ENCODE results near the gene DGCR8.

Gene DGCR8

DNA sequence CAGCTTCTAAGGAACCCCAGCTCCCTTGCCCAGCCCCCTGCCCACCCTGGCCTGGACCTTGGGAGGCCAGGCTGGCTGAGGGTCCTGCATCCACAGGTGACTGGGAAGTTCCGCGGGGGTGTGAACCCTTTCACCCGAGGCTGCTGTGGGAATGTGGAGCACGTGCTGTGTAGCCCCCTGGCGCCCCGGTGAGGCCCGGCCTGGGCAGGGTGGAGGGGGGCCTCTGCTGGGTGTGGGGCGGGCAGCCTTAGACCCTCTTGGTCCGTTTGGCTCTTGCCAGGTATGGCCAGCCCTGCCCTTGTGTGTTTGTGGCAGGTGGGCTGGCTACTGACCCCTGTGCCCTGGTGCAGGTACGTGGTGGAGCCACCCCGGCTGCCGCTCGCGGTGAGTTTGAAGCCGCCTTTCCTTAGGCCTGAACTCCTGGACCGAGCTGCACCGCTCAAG is 60.5 kb downstream of the DGCR8 start:
- no peak for DNase-seq

DNA sequence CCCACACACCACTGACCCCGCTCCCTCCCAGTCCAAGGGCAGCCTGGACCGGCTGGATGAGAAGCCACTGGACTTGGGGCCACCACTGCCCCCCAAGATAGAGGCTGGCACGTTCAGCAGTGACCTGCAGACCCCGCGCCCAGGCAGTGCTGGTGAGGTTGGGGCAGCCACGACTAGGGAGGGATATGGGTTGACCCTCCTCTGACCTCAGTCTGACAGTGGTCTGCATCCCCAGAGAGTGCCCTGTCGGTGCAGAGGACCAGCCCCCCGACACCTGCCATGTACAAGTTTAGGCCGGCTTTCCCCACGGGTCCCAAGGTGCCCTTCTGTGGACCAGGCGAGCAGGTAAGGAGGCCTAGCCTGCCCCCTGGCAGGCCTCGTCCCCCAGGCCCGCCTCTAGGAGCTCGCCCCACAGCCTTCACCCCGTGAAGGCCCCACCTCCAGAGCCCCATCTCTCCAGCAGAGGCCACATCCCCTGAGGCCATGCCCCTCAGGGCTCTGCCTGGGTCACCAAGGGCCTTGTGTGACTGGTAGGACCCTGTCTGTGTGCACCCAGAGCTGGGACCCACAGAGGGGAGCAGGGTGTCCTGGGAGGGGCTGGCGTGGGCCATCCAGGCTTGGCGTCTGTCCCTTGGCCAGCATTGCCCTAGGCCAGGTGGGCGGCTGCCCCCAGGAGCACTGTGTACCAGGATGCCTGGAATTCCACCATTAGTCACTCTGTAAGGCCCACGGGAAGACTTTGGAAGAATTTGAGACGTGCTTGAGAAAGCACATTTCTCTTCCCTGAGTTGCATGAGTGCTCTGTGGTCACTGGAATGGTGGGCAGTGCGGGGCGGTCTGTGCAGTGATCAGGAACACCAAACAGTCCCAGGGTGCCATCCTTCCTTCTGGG is 61.4 kb downstream of the DGCR8 start:
- DNase-seq: no peak

DNA sequence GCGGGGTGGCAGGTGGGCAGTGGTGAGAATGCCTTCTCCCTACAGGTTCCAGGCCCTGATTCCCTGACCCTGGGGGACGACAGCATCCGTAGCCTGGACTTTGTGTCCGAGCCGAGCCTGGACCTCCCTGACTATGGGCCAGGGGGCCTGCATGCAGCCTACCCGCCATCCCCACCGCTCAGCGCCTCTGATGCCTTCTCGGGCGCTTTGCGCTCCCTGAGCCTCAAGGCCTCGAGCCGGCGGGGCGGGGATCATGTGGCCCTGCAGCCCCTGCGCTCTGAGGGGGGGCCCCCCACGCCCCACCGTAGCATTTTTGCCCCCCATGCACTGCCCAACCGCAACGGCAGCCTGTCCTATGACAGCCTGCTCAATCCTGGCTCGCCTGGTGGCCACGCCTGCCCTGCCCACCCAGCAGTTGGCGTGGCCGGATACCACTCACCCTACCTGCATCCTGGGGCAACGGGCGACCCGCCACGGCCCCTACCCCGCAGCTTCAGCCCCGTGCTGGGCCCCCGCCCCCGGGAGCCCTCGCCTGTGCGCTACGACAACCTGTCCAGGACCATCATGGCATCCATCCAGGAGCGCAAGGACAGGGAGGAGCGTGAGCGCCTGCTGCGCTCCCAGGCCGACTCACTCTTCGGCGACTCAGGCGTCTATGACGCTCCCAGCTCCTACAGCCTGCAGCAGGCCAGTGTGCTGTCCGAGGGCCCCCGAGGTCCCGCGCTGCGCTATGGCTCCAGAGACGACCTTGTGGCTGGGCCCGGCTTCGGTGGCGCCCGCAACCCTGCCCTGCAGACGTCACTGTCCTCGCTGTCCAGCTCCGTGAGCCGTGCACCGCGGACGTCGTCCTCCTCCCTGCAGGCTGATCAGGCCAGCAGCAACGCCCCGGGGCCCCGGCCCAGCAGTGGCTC is 62.9 kb downstream of the DGCR8 start:
- no peak for DNase-seq

DNA sequence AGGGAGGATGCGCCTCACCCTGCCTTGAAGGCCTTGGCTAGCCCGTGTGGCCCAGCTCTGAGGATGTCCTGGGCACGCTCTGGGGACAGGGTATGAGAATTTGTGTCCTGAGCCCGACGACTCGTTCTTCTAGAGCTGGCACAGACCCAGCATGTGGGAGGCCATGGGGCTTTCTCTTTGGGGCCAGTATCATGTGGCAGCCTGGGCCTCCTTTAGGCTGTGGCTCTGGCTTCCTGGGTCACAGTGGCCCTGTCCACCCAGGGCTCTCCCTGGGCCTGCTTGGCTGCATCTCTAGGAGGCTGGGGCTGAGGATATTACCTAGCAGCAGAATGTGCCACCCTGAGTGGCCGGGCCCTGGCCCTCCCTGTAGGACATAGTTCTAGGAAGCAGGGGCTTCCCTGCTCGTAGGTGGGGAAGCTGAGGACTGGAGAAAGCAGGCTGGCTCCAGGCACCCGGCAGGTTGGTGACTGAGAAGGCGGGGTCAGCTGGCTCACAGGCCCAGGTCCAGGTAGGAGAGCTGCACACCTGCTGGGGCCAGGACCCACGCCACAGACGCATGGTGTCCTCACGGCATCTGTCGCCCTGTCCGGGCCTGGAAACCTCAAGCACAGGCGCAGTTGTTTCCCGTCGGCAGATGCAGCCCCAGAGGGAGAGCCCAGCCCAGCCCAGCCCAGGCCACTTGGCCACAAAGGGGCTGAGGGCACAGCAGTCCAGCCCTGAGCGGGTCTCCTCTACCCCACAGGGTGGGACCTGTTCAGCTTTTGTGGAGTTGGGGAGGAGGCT is 64.0 kb downstream of the DGCR8 start:
- DNase-seq: no peak

DNA sequence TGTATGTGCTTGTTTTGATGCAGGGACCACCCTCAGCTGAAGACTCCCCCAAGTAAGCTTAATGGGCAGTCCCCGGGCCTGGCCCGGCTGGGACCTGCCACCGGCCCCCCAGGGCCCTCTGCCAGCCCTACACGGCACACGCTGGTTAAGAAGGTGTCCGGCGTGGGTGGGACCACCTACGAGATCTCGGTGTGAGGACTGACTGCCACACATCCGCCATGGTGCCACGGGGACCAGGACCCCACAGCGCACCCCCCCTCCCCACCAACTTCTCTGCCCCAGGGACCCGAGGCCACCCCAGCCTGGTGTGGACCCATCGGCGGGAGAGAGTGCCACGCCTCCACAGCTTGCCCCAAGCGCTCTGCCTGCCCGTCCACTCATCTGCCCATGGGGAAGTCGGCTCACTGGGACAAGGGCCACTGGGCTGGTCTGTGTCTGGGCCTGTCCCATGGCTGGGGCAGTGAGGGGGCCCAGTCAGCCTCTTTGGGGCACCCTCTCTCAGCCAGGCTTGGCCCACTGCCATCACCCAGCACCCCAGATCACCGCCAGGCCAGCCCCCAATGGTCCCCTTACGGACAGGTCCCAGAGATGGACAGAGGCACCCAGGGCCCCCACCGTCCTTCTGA is 65.3 kb downstream of the DGCR8 start:
- no peak for DNase-seq

DNA sequence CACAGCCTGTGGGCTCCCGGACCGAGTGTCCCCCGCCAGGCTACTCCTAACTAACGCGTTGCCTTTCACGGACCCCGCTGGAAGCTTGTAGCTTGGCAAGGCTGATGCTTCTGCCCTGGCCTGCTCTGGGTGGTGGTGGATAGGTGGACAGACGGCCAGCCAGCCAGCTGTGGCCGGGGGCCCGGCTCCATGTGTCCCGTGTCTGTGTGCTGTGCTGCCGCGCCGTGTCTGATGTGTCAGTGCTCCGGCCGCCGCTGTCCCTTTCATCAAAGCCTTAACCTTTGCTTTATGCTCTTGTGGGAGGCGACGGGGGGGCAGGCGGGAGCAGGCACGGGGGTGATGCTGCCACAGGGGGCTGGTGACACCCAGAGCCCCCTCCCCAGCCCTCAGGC is 65.8 kb downstream of the DGCR8 start:
- no peak for DNase-seq

DNA sequence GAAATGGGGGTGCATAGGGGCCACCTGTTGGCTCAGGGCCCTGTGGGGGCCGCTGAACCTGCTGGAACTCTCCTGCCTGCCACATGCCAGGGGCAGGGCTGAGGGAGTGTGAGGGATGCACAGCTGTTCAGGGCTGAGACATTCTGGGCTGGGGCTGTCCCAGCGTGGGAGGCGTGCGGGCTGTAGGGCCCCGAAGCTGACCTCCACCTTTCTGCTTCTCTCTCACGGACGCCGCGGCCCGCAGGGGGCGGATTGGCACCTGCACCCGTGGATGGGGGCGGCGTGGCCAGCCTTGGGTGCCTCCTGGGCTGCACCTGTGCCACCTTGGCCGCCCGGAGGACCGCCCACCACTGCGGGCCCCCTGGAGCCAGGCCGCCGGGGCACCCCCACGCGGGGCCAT is 66.7 kb downstream of the DGCR8 start:
- DNase-seq: no peak

DNA sequence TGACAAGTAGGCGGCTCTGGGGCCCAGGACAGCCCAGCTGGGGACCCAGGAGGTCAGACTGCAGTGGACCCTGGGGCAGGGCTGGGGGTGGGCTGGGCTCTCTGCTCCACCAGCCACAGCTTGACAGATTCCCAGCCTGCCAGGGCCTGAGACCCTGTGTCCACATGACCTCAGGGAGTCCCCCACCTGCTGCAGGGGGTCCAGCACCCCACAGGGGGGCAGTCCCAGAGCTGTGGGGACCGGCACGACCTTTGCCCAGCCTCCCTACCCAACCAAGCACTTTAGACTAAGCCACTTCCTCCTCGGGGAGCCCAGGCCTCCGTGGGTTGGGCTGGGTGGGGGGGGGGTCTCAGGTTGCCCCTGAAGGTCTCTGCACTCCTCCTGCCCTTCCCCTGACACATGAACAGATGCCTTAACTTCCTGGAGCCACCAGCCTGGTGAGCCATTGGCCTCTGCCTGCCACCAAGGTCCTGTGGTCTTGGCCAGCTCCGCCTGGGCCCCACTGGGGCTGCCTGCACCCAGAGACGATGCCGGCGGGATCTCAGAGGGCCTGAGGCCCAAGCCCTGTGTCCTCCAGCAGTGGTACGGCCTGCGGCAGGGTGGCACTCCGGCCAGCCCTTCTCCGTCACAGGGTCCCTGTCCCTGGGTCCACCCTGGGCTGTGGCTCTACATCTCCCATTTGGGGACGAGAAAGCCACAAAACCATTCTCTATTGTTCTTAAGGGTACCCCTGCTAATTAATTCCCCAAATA is 67.4 kb downstream of the DGCR8 start:
- DNase-seq: no peak

DNA sequence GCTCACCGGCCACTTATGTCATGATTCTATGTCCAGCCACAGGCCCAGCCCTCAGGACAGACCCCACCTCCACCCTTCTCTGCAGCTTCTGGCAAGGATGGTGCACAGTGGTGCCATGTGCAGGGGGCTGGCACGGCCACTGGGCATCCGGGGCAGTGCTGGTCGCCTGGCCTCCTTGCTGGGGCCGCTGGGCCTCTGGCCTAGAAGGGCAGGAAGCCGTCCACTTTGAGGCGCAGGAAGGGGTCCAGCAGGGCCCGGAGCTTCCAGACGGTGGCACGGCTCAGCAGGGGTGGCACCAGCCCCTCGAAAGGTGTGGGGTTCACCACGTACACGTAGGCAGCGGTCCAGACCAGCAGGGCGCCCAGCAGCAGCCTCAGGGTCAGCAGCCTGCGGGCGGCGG is 68.4 kb downstream of the DGCR8 start:
- DNase-seq: no peak

DNA sequence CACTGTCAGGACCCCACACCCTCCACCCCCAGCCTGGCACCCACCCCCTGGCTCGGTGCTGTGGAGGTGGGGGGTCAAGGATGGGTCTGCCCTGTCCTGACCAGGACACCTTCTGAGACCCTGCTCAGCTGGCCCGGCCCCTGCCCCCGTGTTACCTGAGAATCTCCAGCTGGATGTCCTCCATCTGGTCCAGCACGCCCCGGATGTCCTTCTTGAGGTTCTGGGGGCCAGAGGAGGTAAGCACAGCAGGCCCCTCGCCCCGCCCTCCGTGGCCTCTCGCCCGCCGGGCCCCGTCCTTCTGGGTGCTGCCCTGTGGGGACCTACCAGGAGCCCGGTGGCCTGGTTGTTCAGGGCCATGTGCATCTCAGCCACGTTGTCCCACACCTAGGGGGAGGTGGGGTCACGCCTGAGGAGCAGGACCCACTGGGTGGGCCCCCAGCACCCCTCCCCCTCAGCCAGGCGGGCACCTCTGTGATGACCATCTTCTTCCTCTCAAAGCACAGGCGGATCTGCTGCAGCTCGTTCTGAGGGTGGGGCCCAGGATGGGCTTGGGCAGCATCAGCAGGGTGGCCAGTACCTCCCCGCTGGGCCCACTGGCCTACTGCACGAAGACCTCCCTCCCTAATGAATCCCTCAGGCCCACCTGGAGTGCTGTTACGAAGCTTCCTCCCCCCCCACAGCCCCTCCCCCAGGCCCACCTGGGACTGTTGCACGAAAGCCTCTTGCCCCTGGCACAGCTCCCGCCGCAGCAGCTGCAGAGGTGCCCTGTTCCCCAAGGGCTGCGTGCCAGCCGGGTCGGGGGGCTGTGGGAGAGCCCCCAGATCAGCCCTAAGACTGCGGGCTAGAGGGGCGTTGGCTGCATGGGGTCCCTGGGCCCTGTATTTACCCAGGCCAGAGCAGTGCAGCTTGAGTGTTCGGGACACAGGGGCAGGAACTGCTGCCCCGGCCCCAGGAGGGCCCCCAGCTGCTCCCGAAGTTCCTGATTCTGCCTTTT is 69.5 kb downstream of the DGCR8 start:
- no peak for DNase-seq

DNA sequence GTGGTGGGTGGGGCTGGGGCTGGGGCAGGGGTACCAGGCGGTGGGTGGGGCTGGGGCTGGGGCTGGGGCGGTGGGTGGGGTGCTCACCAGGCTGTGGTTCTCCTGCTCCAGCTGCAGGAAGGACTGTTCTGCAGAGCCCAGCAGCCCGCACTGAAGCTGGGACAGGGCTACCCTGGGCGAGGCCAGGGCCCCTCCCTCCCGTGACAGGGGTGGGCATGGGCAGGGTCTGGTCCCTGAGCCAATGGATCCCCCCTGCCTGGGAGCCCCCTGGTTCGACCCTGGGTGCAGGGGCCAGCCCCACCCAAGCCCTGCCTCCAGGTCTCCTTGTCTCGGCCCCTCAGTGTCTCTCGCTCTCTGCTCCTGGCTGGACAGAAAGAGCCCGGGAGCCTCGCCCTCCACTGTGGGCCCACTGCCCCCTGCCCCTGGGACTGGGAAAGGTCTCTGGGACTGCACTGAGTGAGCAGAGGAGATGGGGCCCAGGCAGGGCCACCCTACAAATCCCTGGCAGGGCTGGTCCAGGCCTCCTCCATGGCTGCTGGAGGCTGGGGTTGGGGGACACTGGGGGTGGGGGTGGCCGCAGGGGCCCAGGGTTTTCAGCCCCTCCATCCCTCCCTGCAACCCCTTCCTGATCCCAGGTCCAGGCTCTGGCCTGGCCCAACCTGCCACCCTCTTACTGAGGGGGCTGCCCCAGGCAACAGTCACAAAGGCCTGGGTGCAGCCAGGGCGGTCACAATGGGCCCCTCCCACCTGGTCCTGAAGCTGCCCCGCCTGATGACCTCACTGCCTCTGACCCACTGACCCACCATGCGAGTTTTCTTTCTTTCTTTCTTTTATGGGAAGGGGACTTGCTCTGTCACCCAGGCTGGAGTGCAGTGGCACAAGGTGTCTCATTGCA is 70.6 kb downstream of the DGCR8 start, which contains the start of gene CCDC188:
Gene CCDC188, minus strand, starts transcription at position 675 of the 895 bp plus-strand sequence. Its CDS starts 69 bp downstream, at position 606.
- DNase-seq: no peak

DNA sequence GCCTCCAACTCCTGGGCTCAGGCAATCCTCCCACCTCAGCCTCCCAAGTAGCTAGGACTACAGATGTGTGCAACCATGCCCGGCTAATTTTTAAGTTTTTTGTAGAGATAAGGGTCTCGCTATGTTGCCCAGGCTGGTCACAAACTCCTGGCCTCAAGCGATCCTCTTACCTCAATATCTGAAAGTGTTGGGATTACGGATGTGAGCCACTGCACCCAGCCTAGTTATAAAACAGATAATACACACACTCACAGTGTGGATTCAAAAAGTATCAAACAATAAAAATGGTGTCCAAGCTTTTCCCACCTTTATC is 71.2 kb downstream of the DGCR8 start:
- no peak for DNase-seq

DNA sequence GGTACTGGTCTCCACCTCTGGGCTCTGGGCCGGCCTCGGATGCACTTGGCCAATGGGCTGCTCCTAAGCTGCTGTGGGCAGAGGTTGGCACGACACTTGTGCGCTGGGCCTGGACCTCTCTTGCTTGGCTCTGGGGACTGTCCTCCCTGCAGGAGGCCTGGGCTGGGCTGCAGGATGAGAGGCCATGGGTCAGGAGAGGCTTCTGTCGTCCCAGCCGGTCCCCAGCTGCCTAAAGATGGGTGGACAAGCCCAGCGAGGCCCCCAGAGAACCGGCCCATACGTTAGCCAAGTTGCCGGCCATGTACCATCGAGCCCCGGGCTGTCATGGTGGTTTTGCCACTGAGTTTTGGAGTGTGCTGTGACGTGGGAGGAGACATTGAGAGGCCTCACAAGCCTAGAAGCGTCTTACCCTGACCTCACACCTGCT is 72.4 kb downstream of the DGCR8 start:
- DNase-seq: no peak

DNA sequence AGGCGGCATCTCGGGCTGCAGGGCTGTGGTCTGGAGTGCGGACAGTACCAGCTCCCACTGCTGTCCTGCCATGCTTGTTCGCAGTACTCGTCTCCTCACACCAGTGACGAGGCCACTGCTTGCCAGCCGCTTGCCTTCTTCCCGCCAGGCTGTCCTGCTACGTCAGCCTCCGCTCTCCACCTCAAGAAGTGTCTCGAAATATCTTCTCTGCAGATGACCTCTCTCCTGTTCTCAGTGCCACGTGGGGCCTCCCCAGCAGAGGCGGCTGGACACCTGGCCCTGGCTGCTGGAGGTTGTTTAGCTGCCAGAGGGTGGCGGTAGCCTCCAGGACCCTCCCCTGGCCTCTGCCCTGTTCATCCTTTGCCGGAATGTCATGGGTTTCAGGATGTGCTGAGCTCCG is 73.9 kb downstream of the DGCR8 start:
- no peak for DNase-seq

DNA sequence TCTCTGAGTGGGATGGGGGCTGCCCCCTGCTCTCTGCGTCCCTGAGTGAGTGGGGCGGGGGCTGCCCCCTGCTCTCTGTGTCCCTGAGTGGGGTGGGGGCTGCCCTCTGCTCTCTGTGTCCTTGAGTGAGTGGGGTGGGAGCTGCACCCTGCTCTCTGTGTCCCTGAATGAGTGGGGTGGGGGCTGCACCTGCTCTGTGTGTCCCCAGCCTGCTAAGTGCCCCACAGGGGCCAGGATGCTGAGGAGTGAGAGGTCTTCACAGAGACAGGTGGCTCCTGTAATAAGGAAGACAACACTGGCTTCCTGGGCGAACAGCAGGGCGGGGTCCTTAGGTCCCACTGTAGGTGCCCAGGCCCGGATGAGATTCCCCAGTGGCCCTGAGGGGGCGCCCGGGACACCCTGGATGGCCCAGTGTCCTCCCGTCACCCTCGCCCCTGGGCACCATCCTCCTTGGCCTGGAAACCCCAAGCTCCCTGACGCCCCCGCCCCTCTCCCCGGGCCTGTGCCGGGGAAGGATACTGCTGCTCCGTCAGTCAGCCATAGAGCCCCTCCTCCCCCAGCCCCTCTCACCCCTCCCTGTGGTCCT is 74.7 kb downstream of the DGCR8 start:
- DNase-seq: no peak

DNA sequence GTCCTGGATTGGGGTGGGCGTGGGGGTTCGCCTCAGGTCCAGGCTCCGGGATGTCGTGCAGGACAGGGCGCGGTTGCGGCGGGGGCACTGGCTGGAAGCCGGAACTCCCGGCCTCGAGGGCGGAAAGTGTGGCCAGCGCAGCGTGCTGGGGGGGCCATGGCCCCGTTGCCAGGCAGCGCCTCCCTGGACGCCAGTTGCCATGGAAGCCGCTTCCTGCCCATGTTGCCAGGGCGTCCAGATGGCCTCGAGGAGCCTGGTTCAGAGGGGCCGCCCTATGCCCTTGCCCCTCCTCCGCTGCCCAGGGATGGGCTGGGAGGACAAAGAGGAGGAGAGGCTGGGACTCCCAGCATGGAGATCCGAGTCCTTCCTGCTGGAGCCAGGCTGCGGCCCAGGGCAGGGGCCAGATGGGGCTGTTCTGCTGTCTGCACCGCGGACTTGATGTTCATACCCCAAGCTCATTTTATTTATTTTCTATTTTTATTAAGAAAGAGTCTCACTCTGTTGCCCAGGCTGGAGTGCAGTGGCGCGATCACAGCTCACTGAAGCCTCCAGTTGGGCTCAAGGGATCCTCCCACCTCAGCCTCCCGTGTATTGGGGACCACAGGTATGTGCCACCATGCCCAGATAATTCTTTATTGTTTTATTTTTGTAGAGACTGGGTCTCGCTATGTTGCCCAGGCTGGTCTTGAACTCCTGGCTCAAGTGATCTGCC is 75.4 kb downstream of the DGCR8 start:
- DNase-seq: no peak

DNA sequence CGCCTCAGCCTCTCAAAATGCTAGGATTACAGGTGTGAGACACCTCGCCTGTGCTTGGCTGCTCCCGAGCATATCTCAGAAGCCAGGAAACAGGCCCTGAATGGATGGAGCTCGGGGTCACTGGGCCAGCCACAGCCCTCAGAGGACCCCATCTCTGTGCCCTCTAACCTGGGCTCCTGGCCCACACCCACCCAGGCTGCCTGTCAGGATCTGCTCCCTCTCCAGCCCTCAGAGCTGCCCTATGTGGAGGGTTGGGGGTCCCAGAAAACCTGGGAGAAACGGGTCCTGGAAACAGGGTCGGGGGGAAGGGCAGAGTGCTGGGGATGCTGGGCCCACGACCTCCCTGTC is 76.0 kb downstream of the DGCR8 start:
- no peak for DNase-seq

Data from stimulated activated CD4-positive, alpha-beta T cell treated with anti-CD3 and anti-CD28 coated beads, Interleukin-4, amount 100 ng/mL, for 1 hour (primary cell).